SKM-1 (cell line): ENCODE results near the gene FILIP1.

Experiments used
- DNase-seq: peaks from one replicate; lab custom pipeline; 2025; ENCODE audit not compliant: unreplicated experiment; lab: John Stamatoyannopoulos, UW

The FILIP1 gene

DNA sequence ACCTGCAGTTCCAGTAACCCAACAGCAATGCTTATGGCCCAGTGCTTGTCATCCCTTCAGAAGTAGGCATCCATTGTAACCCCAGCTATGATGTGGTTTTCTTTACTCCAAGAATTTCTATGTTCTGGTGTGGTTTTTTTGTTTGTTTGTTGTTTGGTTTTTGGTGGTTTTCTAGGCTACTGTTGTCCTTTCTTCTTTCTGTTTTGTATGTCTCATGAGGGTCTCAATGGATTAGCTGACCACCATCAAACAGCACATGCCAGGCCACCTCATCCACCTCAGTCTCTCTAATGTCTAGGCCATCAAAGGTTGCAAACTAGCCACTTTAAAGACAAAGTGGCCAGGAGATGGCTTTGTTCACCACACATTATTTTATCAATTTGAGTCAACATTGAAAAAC is 149.6 kb downstream of the FILIP1 start:
- no peak for DNase-seq

DNA sequence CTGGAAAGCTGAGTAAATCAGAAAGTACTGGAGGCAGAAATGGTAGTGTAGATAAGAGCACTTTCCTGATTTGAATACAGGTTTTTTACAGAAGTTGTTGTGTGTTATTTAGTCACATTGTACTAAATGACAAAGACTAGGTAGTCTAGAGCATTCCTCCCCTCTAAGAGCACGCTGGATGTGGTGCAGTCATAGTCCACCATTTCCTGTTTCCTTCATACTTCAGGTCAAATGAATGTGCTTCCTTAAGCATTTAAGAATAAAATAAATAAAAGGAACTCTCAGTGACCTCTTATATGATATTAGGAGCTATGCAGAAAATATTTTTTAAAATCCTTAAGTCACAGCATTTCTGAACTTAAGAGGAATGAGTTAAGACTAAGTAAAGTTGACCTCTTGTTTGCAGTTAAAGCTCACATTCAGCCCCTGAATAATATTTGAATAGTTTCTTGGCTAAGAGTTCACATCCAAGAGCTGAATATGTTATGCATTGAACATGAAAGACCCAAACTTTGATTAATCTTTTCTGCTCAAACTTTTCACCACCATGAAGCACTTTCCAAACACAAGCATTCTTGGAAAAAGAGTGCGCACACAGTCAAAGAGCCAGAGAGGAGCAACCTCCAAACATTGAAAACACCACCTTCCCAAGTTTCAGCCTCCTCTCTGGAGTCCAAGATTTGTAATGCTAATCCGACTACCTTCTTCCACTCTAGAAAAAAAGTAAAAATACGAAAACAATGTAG is 155.6 kb downstream of the FILIP1 start:
- DNase-seq: no peak

DNA sequence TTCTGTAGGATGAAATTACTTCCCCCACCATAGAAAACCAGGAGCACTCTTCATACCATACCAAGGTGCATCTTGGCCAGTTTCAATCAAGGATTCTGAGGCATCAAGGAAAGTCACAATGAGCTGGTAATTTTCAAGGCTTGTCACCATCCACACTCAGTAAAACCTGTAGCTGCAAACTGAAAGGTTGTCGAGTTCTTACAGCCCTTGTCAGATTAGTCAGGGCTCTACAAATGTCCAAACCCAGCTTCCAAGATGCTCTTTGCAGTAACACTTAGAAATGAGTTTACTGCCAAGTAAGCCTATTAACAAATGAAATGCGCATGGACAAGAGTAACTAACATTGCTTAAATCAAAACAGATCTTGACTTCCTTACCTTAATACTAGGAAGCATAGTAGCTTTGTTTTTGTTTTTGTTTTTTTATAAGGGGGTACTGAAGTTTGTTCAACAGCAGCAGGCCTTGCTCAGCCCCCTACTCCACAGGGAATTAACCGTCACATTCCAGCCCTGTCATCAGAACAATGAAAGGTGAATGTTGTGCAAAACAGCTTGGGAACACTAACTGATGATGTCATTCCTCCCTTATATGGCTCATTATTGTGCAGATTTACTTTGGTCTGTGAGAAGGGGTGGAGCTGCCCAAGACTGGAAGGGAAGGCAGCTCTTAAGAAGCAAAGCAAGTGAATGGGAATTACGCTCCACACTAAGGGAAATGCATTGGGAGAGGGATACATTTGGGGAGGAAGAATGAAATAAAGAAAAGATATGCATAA is 159.1 kb downstream of the FILIP1 start:
- DNase-seq: no peak

DNA sequence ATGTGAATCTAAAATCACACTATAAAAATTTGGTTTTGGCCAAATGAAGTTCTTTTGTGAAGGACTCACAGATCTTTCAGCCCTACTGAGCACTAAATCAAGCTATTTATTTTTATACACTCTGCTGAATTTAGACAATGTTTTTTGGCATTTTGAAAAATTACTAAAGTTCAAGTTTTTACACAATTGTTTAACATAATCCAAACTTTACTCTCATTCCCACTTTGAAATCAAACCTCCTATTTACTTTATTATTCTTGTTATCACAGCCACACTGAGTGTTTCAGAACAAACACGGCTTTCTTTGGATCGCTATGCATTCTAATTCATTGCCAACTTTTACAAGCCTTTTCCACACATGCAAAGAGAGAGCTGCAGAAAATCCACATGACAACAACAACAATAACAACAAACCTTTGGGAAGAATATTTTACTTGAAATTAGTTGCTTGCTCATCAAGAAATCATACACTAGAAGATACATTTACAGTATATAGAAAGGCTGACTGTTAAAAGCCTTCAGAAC is 159.9 kb downstream of the FILIP1 start:
- DNase-seq: no peak

DNA sequence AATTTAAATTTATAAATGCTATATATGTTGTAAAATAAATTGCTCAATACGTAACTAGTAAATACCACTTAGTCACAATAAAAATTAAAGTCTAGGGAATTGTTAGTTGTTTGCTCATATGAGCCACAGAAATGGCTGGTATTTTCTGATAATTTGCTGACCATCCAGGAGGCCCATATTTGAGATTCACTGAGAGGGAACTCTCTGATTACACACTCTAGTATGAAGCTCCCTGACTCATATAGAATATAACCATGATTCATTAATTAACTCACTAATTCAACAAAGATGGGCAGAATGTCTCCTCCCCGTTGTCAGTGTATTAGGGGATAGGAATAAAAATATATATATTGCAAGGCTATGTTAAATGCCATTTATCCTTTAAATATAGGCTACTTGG is 162.4 kb downstream of the FILIP1 start:
- no peak for DNase-seq

DNA sequence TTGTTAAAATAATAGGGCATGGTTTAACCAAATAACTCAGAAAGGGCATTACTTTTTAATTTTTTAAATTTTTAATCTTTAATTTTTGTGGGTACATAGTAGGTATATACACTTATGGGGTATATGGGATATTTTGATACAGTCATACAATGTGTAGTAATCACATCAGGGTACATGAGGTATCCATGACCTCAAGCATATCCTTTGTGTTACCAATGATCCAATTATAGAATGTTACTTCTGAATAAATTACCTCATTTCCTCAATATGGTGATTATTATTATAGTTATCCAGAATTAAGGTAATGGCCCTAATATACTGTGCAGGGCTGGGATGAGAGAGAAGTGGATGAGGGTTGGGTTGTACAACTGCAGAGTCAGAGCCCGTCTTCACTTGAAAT is 163.9 kb downstream of the FILIP1 start:
- DNase-seq: no peak

DNA sequence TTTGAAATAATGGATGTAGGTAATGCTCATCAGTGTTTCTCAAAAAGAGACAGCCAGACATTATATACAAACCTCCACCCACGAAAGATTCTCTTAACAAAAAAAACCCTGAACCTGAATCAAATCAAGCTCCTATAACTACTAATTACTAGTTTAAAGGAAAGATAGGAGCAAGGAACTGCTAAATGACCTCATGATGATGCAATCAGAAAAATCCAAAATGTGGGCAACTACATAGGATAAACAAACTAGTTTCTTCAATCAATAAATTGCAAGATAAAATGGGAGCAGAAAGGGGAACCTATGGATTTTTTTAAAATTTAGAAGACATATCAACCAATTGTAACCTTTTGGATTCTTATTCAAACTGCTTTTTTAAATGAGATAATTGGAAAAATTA is 165.8 kb downstream of the FILIP1 start:
- no peak for DNase-seq

DNA sequence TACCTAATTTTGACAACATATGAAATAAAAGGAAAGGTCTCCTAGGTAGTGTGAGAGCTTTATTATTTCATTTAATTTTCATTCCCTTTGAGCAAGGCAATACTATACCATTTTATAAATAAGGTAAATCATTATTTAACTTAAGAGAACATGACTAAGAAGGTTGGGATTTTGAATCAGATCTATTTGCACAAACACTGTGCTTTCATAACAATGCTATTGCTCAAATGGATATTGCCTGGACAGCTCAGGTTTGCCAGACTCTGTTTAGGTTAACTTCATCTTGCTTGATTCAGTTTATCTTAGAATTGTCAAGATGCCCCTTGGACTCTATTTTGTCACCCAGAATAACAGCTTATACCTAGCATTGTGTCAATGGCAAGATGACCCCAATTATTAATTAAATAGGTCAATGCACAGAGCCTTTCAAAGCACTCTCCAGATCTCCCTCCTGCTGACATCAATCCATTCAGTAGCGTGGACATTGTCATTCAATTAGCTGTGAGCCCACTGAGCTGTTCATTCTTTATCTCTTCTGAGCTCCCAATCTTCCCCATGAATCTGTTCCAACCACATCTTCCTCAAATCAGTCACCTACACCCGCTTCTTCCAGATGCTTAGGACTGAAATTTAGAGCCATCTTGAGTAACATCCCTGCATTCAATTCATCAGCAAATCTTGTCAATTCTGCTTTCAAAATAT is 166.9 kb downstream of the FILIP1 start:
- DNase-seq: no peak

DNA sequence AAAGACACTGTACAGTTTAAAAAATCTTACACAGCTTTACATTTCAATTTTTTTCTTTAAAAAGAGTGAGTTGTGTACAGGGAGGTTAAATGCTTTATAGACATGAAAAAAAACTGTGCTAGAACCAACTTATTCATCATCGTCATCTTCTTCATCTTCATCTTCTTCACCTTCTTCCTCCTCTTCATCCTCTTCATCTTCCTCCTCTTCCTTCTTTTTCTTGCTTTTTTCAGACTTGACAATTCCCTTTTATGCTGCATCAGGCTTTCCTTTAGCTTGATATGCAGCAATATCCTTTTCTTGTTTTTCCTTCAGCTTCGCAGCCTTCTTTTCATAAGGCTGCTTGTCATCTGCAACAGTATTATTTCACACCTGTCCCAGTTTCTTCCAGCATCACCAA is 174.7 kb downstream of the FILIP1 start:
- DNase-seq: no peak

DNA sequence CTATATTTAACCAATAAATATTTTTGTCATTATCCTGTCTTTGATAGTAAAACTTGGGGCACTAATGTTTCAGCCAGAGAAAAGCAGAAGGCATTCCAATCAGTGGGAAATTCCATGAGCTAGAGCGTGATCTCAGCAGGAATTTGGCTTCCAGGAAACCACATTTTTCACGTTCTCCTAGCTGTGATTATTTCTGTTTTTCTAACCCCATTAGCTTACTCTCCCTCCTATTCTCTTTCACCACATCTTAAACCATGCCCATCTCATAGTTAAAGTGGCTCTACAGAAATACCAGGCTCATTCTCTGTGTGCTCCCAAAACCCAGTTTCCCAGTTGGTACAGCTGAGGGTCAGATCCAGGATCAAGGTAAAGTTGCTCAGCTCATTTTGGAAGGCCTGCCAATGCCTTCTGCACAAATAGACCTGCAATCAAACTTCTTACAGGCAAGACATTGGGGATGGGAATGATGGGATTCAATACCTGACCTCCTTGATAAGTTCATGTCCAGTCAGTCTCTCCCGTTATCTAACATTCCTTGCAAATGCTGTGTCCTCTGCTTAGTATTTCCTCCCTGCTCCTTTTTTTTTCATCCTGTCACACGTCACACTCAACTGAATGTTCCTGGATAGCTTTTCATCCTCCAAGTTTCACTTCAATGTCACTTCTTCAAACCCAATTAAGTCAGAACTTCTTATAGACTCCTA is 175.9 kb downstream of the FILIP1 start:
- no peak for DNase-seq

DNA sequence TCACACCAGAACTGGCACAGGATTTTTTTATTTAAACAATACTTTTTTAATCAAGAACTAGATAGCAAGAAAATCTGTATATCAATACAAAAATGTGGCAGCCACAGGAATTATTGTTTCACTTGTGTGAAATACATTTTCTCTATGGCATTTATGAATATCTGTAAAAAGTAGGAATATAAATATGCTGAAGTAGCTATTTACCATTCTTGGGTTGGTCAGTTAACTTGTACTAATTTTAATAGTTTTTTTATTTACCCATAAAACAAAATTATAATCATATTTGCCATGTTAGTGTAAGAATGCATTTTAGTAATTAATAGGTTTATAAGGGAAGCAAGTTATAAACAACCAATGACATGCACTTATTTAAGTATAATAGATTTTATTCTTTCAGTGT is 177.6 kb downstream of the FILIP1 start:
- no peak for DNase-seq

DNA sequence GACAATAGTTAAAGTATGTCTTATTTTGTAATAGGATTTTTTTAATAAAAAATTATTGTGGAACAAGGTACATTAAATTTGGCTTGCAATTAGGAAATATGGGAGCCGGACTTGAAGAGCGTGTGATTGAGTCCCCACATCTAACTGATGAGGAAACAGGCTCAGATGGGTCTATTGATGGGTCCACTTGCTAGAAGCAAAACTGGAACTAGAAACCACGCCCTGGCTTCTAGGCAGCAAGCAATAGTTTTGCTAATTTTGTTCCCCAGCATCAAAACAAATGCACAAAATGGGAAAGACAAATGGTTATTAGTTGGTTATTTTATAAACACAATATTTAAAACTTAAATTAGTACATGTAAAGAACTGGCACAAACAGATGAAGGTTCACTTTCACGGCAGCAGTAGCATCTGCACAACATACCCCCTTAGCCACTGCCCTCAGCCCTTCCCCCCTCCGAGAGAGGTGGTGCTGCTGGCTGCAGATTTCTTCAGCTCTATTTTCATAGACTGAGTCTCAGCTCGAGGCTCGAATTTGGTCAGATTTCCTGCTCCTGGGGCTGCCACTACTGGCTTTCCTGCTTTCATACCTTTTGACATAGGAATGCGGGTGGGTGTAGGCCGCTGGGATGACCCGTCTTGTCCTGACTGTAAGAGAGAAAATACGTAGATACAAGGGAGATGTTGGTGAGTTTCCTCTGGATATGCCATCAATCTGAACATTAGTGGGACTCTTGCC is 185.2 kb downstream of the FILIP1 start:
- DNase-seq: no peak

DNA sequence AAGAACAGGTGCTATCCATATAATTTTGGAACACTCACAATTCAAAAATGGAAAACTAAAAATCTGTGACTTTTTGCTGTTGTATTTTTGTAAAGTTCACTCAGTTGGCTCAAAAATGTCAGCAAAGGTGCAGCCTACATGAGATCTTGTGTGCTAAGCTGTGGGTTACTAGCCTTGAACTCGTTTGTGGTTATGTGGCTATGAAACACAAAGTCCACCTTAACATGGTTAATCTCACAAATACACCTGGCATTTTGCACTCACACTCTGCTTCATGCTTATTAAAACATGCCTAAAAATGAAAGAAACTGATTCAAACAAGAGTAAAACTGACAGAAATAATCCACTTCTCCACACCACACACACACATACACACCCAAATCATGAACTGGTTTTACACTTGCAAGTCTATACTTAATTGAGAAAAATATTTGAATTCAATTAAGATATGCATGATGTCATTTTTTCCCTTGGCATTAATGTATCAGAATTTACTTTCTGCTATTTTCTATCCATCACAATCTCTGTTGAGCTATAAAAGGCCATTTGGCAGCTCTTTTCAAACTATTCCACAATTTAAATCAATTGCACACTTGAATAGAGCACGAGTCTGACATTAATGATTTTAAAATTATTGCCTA is 186.1 kb downstream of the FILIP1 start:
- no peak for DNase-seq

DNA sequence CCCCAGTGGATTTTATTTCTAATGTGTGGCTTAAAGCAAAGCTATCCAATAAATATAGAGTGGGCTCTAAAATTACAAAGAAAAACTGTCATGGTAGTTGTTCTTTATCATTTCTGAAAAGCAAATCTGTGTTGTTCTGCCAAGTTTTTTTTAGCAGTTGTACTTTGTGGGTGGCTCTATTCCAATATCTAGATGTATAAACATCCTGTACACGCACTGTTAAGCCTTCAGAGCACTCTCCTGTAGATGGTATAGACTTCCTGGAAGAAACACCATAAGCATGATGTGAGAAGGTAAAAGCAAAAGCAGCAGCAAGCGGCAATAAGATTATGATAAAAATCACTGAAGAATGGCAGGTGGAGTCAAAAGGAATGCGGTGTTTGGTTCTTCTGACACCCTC is 187.5 kb downstream of the FILIP1 start:
- no peak for DNase-seq

DNA sequence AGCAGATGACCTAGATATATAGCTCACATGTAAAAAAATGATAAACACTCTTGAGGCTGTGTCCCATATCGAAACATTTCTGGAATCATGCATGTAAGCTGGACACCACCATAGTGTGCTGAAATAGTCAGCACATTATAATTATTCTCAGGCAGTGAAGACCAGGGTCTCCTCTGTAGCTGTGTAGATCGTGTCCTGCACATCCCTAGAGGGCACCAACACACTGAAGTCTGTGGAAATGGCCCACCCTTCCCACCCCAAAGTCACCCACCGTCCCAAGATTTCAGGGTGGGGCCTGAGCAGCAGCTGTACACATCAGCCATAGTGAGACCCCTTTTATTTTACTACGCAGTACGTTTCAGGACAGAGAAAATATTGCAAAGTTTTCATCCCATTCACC is 188.0 kb downstream of the FILIP1 start:
- DNase-seq: no peak

DNA sequence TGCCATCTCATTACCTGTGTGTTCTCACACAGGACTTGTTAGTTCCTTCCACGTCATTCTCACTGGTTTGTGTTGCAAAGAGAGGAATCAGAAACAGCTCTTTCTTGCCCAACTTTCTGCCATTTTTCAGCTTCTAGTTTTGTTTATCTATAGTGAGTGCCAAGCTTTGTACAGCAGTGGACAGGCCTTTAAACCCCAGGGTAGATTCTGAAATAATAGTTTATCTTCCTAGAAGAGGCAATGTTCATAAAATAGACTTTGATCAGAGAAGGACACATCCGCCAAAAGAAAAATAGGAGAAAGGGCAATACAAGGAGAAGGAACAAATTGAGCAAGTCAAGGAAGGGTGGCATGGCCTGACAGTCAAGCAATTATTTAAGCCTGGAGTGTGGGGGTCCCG is 191.3 kb downstream of the FILIP1 start:
- DNase-seq: no peak

DNA sequence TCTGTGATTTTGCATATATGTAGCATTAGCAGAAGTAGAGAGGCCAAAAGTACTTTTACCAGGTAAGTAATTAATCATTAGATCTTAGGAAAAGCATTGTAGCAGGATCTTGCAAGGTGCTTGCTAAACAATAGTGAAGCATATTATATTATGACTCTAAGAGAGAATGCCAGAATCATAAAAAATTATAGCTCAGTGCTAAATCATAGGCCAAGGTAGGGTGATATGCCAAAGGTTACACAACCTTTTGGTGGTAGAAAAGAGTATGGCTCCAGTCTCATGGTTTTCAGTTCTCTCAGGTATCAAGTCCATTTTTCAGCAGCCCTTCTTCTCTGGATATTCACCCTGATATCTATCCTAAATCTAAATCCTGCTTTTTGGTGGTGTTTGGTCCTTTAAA is 192.1 kb downstream of the FILIP1 start:
- DNase-seq: no peak

DNA sequence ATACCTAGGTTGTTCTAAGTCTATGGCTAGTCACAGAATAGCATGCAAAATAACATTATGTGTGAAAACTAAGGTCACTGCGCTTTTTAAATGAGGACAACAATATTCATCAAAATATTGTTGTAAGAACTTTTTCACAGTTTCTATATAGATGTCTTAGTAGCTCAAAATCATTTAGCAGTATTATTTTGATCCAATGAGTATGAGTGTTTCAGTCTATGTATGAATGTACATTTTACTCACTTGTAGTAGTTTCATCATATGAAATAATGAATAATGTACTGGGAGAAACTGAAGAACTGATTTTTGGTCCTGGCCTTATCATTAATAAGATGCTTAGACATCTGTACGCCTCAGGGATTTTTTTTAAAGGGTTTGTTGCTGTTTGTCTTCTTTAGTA is 192.5 kb downstream of the FILIP1 start:
- no peak for DNase-seq

DNA sequence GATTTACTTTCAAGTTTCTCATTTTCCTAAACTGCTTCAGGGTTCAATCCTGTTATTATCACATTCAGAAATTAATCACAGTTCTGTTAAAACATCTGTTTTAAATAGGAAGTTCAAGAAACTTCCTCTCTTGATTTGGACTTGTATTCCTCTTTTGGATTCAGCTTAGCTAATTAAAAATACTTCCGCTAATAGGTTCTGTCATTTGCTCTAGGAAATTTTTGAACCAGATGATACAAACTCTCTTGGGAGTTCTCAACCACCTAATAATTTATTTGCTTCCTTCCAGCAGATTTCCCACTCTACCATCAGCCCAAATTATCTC is 193.1 kb downstream of the FILIP1 start:
- no peak for DNase-seq

DNA sequence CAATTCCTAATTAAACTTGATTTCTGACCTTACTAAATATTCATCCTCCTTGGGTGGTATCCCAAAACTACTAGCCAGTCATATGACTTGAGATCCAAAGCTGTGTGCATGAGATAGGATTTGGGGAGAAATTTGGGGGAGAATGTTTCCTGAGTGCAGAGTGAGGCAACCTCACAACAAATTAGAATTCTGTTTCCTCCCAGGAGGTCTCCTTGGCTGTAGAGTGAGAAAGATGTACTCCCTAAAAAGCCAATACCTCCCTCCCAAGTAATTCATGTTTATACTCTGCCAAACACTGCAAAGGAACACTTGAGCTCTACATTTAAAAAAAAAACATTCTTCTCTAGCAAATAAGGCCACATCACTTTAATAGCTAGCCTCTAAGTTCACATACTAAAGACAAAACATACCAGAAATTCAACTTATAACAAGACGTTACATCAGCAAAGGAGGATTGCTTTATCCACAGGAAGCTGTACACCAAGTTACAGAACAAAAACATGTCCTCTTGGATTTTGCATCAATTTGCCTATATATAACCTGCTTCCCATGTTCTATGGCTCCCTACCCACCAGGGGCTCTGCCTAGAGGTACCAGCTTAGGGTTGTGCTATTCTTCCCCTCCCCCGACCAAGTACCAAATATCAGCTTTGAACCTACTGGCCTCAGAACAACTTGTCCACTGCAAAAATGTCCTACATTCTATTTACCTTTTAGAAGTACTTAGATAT is 193.6 kb downstream of the FILIP1 start:
- DNase-seq: no peak
